ENCODE measurements around the gene TRIM17. TPM values are rescaled to one million over a fixed set of nuclear protein-coding genes. Genes with fewer than 3 reads are reported as not detected.
A peak's percentile ranks its signal among the peaks of the same experiment; 100 is the strongest.

The TRIM17 gene, protein sequence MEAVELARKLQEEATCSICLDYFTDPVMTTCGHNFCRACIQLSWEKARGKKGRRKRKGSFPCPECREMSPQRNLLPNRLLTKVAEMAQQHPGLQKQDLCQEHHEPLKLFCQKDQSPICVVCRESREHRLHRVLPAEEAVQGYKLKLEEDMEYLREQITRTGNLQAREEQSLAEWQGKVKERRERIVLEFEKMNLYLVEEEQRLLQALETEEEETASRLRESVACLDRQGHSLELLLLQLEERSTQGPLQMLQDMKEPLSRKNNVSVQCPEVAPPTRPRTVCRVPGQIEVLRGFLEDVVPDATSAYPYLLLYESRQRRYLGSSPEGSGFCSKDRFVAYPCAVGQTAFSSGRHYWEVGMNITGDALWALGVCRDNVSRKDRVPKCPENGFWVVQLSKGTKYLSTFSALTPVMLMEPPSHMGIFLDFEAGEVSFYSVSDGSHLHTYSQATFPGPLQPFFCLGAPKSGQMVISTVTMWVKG
- total RNA-seq: not detected

DNA sequence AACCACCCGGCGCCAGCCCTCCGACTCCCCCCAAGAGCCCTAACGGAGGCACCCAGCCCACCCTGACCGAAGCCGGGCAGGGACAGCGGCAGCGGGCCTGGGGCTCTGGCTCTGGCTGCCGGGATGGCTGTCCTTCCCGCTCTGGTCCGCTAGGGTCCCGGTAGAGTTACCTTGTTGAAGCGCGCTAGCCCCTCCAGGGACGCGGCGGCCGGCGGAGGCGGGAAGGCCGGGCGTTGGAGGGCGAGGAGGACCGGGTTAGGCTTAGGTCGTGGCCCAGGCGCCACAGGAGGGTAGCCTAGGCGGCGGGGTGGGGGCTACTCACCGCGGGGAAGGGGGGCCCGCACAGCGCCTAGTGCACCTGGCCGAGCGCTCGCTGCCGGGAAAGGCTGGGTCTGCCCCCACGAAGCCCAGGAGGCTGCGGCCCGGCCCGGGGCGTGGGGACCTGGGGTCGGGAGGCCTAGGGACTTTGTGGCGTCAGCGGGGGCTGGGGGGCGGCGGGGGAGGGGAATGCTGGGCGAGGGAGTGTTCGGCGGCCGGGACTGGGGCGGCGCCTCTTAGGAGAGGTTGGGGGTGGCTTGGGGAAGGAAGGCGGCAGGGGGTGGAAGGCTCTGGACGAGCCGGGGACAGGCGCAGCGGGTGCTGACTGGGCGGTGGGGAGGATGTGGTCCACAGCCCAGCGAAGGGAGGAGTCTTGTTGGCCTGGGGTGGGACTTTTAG is at the start of gene TRIM17:
Gene TRIM17, minus strand, starts transcription at position 645 of the 717 bp plus-strand sequence. CDS start 1,789 bp downstream, outside the sequence.
- DNase-seq: peak; percentile 34

DNA sequence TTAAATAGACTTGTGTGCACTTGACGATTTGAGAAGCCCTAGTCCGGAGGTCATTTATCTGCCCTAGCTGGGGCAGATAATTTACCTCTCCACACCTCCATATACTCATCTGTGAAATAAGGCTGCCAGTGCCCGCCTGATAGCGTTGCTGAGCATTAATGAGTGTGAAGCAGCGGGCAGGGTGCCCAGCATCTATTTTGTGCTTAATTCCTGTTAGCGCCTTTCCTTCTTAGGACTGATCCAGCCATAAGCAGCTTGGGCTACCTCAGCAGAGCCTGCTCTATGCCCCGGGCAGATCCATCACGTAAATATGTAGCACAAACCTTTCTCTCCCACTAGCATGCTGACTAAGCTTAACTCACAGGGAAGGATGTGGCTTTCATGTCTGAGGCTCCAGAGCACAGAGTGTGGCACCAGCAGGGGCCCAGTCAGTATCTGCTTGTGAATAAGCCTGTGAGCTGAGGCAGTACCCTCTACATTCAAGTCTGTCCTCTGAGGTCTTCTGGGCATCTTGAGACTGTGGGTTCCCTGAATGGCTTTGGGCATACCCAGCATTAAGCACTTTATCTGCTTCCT is 49.0 kb upstream of the TRIM17 start:
- DNase-seq: no peak

DNA sequence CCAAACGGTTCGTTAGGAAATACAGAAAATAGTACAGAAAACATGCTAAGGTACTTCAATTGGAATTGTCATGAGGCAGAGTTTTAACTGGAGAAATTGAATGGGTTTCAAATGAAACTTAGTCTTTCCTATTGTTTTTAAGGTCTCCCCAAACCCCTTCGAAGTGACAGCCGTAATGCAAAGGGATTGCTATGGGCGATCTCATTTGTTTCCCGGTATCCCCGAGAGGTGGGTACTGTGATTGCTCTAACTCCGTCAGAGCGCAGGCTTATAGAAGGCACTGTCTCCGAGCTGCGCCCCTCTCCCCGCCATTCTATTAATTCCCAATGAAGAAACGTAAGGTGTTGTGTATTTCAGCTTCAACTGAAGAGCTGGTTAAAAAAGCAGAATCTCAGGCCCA is 48.5 kb upstream of the TRIM17 start:
- DNase-seq: no peak

DNA sequence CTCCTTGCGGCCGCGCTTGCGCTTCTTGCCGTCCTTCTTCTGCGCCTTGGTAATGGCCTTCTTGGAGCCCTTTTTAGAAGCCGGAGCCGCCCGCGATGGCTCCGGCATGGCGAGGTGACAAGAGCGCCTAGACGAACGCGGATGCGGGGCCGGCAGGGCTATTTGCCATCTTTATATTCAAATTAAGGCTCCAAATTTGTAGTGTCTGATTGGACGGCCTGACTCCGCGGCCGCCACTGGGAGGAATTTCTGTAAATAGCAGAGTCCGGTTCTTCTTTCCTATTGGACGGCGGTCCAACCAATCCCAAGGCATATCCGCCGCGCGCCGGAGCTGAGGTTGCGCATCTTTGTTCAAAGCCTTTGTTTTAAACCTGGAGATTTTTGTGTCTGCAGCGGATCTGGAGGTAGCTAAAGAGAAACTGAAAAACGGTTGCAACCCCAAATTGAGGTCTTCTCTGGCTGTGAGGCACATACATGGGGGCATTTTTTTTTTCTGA is 47.9 kb upstream of the TRIM17 start:
- peak; percentile 87 for DNase-seq

DNA sequence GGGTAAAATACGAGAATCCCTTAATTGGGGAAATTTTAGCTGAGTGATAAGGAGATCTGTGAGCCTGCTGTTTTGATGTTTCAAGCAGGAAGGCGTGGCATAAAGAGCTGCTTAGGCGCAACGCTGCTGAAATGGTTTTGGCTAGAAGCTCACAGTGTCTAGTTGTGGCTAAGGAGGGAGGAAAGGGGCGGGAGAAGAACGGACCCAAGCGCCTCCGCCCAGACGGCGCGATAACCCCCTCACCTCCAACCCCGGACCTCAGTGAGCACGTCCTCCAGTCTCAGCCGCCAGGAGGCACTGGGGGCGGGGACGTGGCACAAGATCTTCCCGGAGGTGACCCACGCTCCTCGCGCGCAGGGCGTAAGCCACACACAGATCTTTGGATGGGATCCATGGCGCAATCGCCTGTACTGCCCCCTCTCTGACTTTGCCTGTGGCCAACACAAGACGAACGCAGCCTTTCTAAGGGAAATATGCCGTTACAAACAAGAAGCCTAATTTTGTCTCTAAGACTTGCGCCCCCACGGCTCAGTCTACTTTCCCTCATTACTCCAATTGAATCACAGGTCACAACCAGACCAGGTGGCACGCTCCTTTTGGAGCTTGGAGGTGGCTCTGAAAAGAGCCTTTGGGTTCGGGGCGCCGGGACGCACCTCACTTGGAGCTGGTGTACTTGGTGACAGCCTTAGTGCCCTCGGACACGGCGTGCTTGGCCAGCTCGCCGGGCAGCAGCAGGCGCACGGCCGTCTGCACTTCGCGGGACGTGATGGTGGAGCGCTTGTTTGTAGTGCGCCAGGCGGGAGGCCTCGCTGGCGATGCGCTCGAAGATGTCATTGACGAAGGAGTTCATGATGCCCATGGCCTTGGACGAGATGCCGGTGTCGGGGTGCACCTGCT is 47.1 kb upstream of the TRIM17 start:
- DNase-seq: peak; percentile 33

DNA sequence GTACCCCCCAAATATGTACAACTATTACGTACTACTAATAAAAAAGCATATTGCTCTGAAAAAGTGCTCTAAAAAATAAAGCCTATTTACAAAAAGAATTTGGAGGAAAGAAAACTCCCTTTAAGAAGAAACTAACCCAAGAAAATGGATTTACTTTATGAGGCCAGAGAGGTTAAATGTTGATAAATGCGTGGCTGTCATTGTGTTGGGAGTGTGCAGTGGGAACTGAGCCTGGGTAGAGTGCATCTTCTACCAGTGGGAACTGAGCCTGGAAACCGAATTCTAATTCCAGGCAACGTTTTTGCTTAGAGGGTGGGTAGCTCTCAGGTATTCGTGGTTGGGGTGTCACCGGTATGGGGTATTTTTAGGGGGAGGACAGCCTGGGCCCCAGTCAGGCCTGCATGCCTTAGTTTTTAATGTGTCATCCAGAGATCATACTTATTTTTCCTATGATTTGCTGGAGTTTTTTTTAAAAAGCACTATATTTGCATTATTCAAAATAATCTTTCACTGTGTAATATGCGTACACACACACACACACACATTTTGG is 46.4 kb upstream of the TRIM17 start:
- no peak for DNase-seq

DNA sequence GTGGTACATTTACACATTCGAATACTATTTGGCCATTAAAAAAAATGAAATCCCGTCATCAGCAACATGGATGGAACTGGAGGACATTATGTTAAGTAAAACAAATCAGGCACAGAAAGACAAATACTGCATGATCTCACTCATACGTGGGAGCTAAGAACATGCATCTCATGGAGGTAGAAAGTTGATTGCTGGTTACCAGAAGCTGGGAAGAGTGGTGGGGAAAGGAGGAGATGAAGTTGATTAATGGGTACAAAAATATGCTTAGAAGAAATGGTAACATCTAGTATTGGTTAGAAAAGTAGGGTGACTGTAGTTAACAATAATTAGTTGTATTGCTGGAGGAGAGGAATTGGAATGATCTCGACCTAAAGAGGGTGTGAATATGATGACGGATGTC is 45.9 kb upstream of the TRIM17 start:
- DNase-seq: no peak

DNA sequence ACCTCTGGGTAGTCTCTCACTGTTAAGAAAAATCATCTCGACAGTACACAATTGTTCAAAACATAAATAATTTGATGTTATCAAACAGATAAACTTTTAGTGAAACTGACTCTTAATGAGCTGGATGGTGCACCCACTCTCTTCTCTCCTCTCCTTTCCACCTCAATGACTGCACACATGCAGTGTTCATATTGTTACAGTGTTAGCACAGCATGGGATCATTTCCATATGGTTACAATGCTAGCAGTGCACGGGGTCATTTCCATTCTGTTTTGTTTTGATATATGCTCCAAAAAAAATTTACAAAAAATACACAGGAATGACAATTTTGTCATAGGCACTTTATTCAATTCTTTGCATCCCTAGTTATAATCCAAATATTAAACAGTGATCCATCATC is 44.2 kb upstream of the TRIM17 start:
- no peak for DNase-seq

DNA sequence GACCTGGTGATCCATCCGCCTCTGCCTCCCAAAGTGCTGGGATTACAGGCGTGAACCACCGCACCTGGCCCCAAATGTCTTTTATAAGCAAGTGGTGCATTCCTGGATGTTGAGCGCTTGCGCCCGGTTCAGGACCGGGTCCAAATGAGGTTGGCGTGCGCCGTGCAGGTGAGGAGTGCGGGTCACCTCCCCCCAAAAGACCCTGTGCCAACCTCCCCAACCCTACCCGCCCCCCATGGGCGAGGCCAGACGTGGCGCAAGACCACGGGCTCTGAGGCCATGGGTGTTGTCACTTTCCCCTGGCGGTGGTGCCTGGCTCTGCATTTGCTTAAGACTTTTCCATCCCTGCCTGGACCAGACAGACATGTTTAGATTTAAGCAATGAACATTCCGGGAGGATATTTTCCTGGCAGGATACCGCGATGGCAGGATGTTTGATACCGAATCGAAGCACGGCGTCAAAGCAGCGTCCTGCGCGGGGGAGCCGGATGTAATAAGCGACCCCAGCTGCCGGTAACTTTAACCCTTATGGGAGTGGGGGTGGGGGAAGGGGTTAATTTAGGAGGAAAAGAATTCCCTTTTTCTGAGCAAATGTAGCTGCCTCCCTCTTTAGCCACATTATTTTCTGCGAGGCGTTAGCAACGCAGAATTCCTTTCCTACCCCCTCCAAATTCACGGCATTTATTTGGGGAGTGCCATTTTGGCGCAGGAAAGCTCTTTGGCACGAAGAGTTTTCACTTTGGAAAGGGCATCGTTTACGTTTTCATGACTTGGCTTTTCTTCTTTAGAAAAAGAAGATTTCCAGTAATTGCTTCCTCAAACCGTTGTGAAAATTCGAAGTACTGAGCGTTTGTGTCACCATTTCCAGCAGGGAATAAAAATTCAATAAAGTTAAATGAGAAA is 42.7 kb upstream of the TRIM17 start:
- DNase-seq: no peak

DNA sequence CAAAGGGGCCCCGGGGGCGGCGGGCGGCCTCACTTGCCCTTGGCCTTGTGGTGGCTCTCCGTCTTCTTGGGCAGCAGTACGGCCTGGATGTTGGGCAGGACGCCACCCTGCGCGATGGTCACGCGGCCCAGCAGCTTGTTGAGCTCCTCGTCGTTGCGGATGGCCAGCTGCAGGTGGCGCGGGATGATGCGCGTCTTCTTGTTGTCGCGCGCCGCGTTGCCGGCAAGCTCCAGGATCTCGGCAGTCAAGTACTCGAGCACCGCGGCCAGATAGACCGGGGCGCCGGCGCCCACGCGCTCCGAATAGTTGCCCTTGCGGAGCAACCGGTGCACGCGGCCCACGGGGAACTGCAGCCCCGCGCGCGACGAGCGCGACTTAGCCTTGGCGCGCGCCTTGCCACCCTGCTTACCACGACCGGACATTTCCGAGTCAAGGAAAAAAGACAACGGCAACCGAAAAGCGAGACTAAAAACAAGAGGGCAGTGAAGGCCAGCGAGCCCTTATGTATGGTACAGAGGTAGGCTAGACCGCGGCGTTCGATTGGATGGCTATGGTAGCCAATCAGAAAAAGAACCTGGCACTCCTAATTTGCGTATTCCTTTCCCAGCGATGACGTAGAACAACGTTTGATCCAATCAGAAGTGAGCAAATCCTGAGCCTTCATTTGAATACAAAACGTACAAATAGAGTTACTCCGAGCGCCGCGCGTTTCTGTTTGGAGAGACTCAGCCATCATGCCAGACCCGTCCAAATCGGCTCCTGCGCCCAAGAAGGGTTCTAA is 40.9 kb upstream of the TRIM17 start:
- DNase-seq: peak; percentile 81

DNA sequence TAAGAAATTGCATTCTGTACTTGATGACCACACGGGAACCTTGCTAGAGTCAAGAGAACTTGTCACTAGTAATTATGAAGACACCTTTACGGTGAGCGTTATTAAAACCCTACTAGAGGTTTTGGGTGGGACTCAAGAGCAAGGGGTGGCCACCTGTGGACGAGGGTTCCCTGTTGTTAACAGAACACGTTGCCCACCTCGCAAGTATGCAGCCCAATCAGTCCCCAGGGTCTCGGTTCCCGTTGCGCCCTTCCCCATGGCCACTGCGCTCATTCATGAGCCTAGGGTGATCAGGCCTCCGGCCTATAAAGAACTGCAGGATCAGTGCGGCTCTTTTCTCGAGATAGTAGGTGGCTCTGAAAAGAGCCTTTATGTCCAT is 40.3 kb upstream of the TRIM17 start:
- DNase-seq: no peak

DNA sequence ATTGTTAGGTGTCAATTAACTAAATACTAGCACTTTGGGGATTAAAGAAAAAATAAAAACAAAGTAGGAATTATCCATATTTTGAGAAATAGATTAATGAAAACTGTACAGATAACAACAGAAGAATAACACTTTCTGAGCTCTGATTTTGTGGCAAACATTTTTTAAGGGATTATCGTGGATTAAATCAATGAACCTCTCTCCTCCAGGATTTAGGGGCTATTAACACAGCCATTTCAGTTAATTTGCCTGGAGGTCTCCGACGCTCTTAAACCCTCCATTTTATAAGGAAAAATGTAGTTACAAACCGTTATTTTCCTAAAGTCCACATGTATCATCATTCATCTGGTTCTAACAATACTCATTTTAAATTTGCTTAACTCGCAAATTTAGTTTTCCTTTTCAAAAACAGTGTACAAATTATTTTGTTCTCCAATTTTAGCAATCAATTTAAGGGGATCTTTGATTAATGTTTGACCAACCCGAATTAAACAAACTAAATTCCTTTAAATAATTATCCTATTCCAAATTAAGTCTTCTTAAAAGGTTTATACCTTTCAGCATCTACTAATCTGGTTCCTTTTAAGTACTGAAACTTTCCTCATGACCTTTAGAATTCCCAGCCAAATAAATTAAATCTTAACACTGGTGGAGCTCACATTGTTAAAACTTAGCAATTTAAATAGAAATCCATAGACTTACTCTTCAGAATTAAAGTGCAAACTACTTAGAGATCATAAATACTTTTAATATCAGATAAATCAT is 39.8 kb upstream of the TRIM17 start:
- DNase-seq: no peak

DNA sequence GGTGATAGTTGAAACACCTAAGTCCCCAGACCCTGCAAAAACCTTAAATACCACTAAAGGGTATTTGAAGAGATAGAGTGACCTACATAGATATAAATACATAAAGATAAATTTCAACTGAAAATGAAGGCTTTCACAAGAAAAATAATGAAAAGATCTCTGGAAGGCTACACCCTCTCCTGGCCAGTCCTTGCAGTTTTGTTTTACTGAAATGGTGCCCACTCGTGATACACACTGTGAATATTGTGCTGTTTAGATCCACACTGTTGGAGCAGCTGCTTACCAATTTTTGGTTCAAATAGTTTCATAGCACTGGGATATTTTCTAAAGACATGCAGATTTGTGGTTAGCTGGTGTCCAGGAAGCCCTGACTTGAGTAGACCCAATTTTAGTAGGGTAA is 39.1 kb upstream of the TRIM17 start:
- DNase-seq: no peak

DNA sequence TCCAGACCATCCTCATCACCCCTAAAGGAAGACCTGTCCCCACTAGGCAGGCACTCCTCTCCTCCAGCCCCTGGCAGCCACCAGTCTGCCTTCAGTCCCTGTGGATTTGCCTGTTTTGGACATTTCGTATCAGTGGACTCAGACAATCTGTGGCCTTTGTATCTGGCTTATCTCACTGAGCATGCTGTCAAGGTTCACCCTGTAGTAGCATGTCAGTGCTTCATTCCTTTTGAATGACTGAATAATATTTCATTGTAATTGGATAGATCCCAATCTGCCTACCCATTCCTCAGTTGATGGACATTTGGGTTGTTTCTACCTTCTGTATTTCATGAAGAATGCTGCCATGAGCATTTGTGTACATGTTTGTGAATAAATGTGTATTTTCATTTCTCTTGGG is 37.6 kb upstream of the TRIM17 start:
- DNase-seq: no peak

DNA sequence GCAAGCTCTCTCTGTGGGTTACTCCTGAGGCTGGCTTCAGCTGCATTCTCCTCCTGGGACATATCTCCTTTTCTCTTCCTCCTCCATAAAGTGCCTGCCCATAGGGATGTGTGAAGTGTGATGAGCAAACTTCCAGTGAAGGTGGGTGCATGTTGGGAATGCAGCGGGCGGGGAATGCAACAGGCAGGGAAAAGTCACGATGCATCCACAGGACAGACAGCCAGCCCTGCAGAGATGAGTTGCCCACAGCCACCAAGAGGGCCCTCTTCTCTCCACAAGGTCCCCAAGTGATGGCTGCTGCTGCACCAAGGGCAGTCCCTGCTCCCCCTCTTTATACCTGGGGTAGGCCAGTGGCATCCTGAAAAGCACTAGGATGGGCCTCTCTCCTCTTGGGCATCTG is 37.0 kb upstream of the TRIM17 start:
- no peak for DNase-seq

DNA sequence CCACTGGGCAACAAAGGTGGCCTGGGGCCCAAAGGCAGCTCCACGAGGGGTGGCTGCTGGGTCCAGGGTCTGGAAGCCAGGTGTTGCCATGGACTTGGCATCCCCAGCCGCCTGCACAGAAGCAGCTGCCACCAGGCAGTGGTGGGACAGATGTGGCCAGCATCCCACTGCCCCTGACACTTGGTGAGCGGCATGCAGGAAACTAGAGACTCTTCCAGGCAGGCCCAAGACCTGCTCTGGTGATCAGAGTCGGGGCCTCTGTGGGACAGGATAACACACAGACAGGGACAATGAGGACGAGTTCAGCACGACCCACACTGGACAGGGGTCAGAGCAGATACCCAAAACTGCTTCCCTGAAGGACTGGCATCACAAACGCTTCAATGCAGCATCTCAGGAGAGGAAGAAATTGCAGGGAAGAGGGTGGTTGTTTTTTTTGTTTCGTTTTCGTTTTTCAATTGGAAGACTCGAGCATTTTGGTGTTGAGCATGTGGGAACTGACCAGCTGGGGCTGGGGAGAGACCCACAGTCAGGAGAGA is 36.4 kb upstream of the TRIM17 start:
- DNase-seq: no peak

DNA sequence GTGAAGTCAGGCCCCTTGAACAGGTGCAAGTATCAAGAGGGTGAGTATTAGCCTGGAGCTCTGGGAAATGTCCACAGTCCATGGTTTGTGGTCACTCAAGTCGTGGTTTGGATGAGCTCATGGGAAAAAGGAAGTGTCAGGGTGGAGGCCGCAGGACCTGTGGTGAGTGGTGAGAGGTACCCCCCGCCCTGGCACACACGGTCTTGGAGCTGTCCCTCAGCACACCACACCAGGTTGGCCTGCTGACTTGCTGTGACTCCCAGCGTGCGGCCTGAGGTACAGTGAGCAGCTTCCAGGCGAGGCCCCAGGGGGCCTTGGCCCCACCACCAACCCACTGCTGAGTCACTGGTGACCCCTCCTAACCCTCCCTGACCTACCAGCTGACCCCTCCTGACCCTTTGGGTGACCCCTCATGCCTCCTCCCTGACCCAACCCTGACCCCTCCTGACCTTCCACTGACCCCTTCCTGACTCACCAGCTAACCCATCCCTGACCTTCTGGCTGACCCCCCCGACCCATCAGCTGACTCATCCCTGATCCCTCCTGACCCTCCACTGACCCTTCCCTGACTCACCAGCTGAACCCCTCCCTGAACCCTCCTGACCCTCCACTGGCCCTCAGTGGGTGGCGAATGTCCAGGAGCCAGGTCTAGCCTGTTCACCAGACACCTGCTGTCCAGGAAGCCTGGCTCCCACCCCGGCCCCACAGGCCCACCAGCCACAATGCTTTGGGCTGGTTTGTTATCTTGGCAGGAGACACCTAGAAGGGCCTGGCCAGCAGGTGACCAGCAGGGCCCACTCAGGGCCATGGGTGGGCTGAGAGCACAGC is 35.7 kb upstream of the TRIM17 start:
- DNase-seq: no peak

DNA sequence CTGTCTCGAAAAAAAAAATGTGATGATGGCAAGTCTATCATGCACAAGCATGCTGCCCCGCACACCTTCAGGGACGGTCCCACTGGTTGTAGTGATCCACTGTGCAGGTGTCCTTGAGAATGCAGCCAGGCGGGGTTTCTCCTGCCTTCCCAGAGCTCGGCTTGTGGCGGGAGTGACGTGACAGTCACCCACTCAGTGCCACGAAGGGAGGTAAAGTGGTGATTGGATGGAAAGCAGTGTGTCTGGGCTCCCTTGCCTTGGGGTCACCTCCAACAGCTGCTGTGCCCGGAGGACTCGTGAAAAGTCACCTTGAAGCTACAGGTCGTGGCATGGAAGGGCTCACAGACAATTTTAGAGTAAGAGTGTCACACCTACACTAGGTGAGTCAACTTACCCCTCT is 33.5 kb upstream of the TRIM17 start:
- DNase-seq: no peak

Measured in effector CD4-positive, alpha-beta T cell (primary cell).